Measurements from ENCODE around the gene NCBP1.

The NCBP1 gene

GRCh38 chr9:97703437-97704344 is 70.1 kb downstream of the NCBP1 start:
- no peak for TF ChIP-seq CTCF (IDR thresholded peaks at IDR 0.05; ENCODE audit: control extremely low read depth, extremely low read depth, low read depth, missing control alignments)
- ChIA-PET POLR2A (no interaction called here), CTCF (interaction anchor here (1.4 kb wide), 1 partner anchor 21 kb away, joined by 3 read pairs; no protein-coding TSS in a partner anchor)
- DNase-seq (ENCODE audit: extremely low spot score), result no peak

GRCh38 chr9:97704345-97704677 is 70.7 kb downstream of the NCBP1 start:
- no peak for TF ChIP-seq CTCF (IDR thresholded peaks at IDR 0.05; ENCODE audit: control extremely low read depth, extremely low read depth, low read depth, missing control alignments)
- no peak for DNase-seq (ENCODE audit: extremely low spot score)
- ChIA-PET CTCF (interaction anchor here (1.1 kb wide), 1 partner anchor 186 kb away, joined by 3 read pairs; no protein-coding TSS in a partner anchor), POLR2A (no interaction called here)

- DNase-seq (ENCODE audit: extremely low spot score), result no peak
- CTCF ChIA-PET, result interaction anchor here (1.1 to 1.5 kb wide), 3 partner anchors 8 to 197 kb away, joined by 3 to 5 read pairs (median 4); partner anchors contain the start of gene XPA
- POLR2A ChIA-PET, result no interaction called here
- no peak for TF ChIP-seq CTCF (IDR thresholded peaks at IDR 0.05; ENCODE audit: control extremely low read depth, extremely low read depth, low read depth, missing control alignments)
Observed at GRCh38 chr9:97704851-97705250, 71.2 kb downstream of the NCBP1 start.

- ChIA-PET CTCF (interaction anchor here (0.9 to 1.5 kb wide), 4 partner anchors 8 to 237 kb away, joined by 3 to 5 read pairs (median 4); partner anchors contain the start of gene XPA), POLR2A (no interaction called here)
Observed at GRCh38 chr9:97705354-97705950, 71.8 kb downstream of the NCBP1 start.

GRCh38 chr9:97706246-97706645 is 72.6 kb downstream of the NCBP1 start:
- no peak for DNase-seq (ENCODE audit: extremely low spot score)
- POLR2A ChIA-PET, result no interaction called here
- TF ChIP-seq CTCF (IDR thresholded peaks at IDR 0.05; ENCODE audit: control extremely low read depth, extremely low read depth, low read depth, missing control alignments), result no peak
- CTCF ChIA-PET, result interaction anchor here (0.9 to 1.5 kb wide), 3 partner anchors 9 to 238 kb away, joined by 3 to 5 read pairs (median 4); partner anchors contain the start of gene XPA

More at GRCh38 chr9:97705354-97705950, 71.8 kb downstream of the NCBP1 start:
- no peak for TF ChIP-seq CTCF (IDR thresholded peaks at IDR 0.05; ENCODE audit: control extremely low read depth, extremely low read depth, low read depth, missing control alignments)
- no peak for DNase-seq (ENCODE audit: extremely low spot score)

GRCh38 chr9:97710356-97711222 is 77.0 kb downstream of the NCBP1 start:
- ChIA-PET CTCF (interaction anchor here (2.7 kb wide), 1 partner anchor 11 kb away, joined by 10 read pairs; no protein-coding TSS in a partner anchor), POLR2A (no interaction called here)
- peak; percentile 82 for TF ChIP-seq CTCF (IDR thresholded peaks at IDR 0.05; ENCODE audit: control extremely low read depth, extremely low read depth, low read depth, missing control alignments)
- DNase-seq (ENCODE audit: extremely low spot score), result peak; percentile 81
